GM12878 (cell line): ENCODE data around the gene MYRFL. TPM values are rescaled to one million over a fixed set of nuclear protein-coding genes. Genes with fewer than 3 reads are reported as not detected.

Experiments used
- ATAC-seq: fragments of 200-7000 bp; cut with Tn5 transposase; 3 replicates; pipeline ENCODE4 v1.9.1; 2020; ENCODE audit warnings: mild to moderate bottlenecking, moderate library complexity
- BruUV-seq: library from RNA; stranded (reverse); fragments of 400-500 nt; replicated peaks from 2 replicates; lab custom pipeline; 2021; lab: Mats Ljungman, UMichigan
- CTCF ChIA-PET: fragments of 300-600 bp; sonication (Branson Sonifier 250); formaldehyde crosslinking; extraction: SDS; loops from one replicate; lab custom pipeline; 2021; ENCODE audit warnings: inconsistent platforms; lab: Yijun Ruan, JAX
- POLR2A ChIA-PET: fragments of 350-600 bp; formaldehyde crosslinking; extraction: SDS; loops from one replicate; lab custom pipeline; 2021; ENCODE audit warnings: inconsistent platforms; lab: Charles Lee
- RAD21 ChIA-PET: fragments of 300-600 bp; sonication (Branson Sonifier 250); formaldehyde crosslinking; loops from one replicate; lab custom pipeline; 2023; ENCODE audit warnings: antibody characterized with exemption; ENCODE audit not compliant: unreplicated experiment; lab: Charles Lee
- SMC1A ChIA-PET: fragments of 300-600 bp; sonication (Branson Sonifier 250); formaldehyde crosslinking; loops from one replicate; lab custom pipeline; 2023; ENCODE audit not compliant: unreplicated experiment, uncharacterized antibody; lab: Charles Lee
- DNase-seq: peaks from one replicate; pipeline ENCODE4 v3.0.0-alpha.2; 2011; ENCODE audit warnings: low read depth, low spot score
- FAIRE-seq: peaks from 3 replicates; lab custom pipeline; 2011; peaks lifted over from hg19 to GRCh38; lab: Jason Lieb, UNC
- H2AFZ ChIP-seq: 2 replicates; pipeline ENCODE4 v1.6.0; 2011; ENCODE audit warnings: low read depth, low read length, control low read depth; ENCODE audit not compliant: control insufficient read depth
- H3K27ac ChIP-seq: 2 replicates; pipeline ENCODE4 v1.5.1; 2011; ENCODE audit warnings: control low read depth; ENCODE audit not compliant: control insufficient read depth, insufficient read depth
- H3K27me3 ChIP-seq, 2 experiments: replicated peaks in 1 of 2; 2 replicates each; pipeline versions ENCODE4 v1.6.0 to v1.6.1; 2011; ENCODE audit warnings: low read length in 1 of 2; ENCODE audit not compliant: control insufficient read depth in 2 of 2, insufficient read depth in 2 of 2
- H3K36me3 ChIP-seq, 2 experiments: 2 replicates each; pipeline ENCODE4 v1.5.1; 2011; ENCODE audit warnings: low read length in 1 of 2; ENCODE audit not compliant: control insufficient read depth in 2 of 2, insufficient read depth in 2 of 2
- H3K4me1 ChIP-seq: 2 replicates; pipeline ENCODE4 v1.6.1; 2011; ENCODE audit warnings: mild to moderate bottlenecking, low read length, moderate library complexity, mixed read lengths; ENCODE audit not compliant: control insufficient read depth, insufficient read depth
- H3K4me2 ChIP-seq: 2 replicates; pipeline ENCODE4 v1.6.0; 2011; ENCODE audit warnings: control low read depth; ENCODE audit not compliant: control insufficient read depth, insufficient read depth
- H3K4me3 ChIP-seq: fragments of 200-600 bp; sonication (generic); 2 replicates; pipeline ENCODE4 v1.5.1; 2016
- H3K79me2 ChIP-seq: 2 replicates; pipeline ENCODE4 v1.6.0; 2011; ENCODE audit warnings: low read length; ENCODE audit not compliant: control insufficient read depth, insufficient read depth
- H3K9ac ChIP-seq: 2 replicates; pipeline ENCODE4 v1.8.0; 2011; ENCODE audit warnings: low read length, control low read depth, mixed read lengths; ENCODE audit not compliant: control insufficient read depth, insufficient read depth
- H3K9me3 ChIP-seq: replicated peaks from 3 replicates; pipeline ENCODE4 v1.5.1; 2011; ENCODE audit warnings: mild to moderate bottlenecking, low read length; ENCODE audit not compliant: control insufficient read depth, insufficient read depth
- H4K20me1 ChIP-seq: 2 replicates; pipeline ENCODE4 v1.6.0; 2011; ENCODE audit not compliant: control insufficient read depth, insufficient read depth
- BRCA1 ChIP-seq: IDR thresholded peaks from 2 replicates; pipeline ENCODE4 v1.6.1; 2011; ENCODE audit warnings: low read depth, low read length, improper control_type of control experiment
- EED ChIP-seq: sonication (generic); IDR thresholded peaks from 2 replicates; pipeline ENCODE4 v1.6.1; 2016; ENCODE audit warnings: antibody characterized with exemption, low read depth
- EZH2 ChIP-seq: IDR thresholded peaks from 2 replicates; pipeline ENCODE4 v1.6.1; 2012; ENCODE audit warnings: low read depth, mild to moderate bottlenecking, control low read depth, inconsistent platforms, low read length, borderline replicate concordance; ENCODE audit not compliant: control insufficient read depth
- KAT2A ChIP-seq: conservative IDR thresholded peaks from 2 replicates; pipeline ENCODE4 v1.6.1; 2011; ENCODE audit warnings: low read depth, low read length; ENCODE audit not compliant: control insufficient read depth
- LARP7 ChIP-seq: fragments of 450-650 bp; IDR thresholded peaks from 2 replicates; pipeline ENCODE4 v1.6.1; 2017; ENCODE audit warnings: mild to moderate bottlenecking
- SIX5 ChIP-seq: IDR thresholded peaks from 2 replicates; pipeline ENCODE4 v1.6.1; 2011; ENCODE audit warnings: mild to moderate bottlenecking, low read depth, low read length, moderate library complexity; ENCODE audit not compliant: severe bottlenecking
- WRNIP1 ChIP-seq: IDR thresholded peaks from 2 replicates; pipeline ENCODE4 v1.6.1; 2011; ENCODE audit warnings: low read depth, low read length, improper control_type of control experiment, borderline replicate concordance
- WGBS: methylation state at CpG from one replicate; pipeline ENCODE4 v1.1.6; 2016; ENCODE audit warnings: low lambda C conversion rate; ENCODE audit not compliant: insufficient replicate concordance, insufficient coverage; ENCODE audit errors: missing lambda C conversion rate; 5-methylcytosine and 5-hydroxymethylcytosine counted together
- in situ Hi-C: fragments of 300-500 bp; cut with MboI; formaldehyde crosslinking; loops from 9 replicates; pipeline ENCODE4 v1.14.3; 2018; ENCODE audit warnings: mixed read lengths
- intact Hi-C: fragments of 100-400 bp; cut with micrococcal nuclease; formaldehyde crosslinking; loops from one replicate; pipeline ENCODE4 v1.14.2; 2022; ENCODE audit not compliant: unreplicated experiment
- polyA plus RNA-seq, 11 experiments: library from polyadenylated mRNA; depleted of rRNA in 4 of 11; unstranded in 6 of 11; stranded (reverse) in 5 of 11; fragments of >200 nt; fragmentation: Nextera tagmentation in 4 of 11; fragmentation: Illumina TruSeq in 1 of 11; extraction: Ambion mirVana in 4 of 11; extraction: Trizol in 1 of 11; gene quantifications; 1 replicate in 1 of 11; 2 replicates in 10 of 11; pipeline versions ENCODE4 v1.2.1 to v1.2.3, GENCODE V29; 2011 to 2016; ENCODE audit warnings: inconsistent platforms in 2 of 11, missing spikeins in 2 of 11, low read depth in 1 of 11
- total RNA-seq, 4 experiments: library from RNA; depleted of rRNA in 3 of 4; stranded (reverse); fragments of >200 nt in 3 of 4; fragmentation: Illumina TruSeq in 1 of 4; extraction: Trizol in 1 of 4; gene quantifications; 2 replicates each; pipeline versions ENCODE4 v1.2.1 to v1.2.3, GENCODE V29; 2013 to 2021
- TF ChIP-seq, protein P1 (sequence below): fragments of 450-650 bp; IDR thresholded peaks from 2 replicates; pipeline ENCODE4 v1.6.1; 2018; ENCODE audit warnings: borderline replicate concordance, mild to moderate bottlenecking; ENCODE audit not compliant: partially characterized antibody
- TF ChIP-seq, protein P2 (sequence below): fragments of 450-650 bp; IDR thresholded peaks from 2 replicates; pipeline ENCODE4 v1.6.1; 2016; ENCODE audit warnings: mild to moderate bottlenecking
- TF ChIP-seq, protein P3 (sequence below): fragments of 150-350 bp; IDR thresholded peaks from 2 replicates; pipeline ENCODE4 v1.6.1; 2014; ENCODE audit warnings: mild to moderate bottlenecking, low read depth, low read length
- TF ChIP-seq, protein P4 (sequence below): IDR thresholded peaks from 2 replicates; pipeline ENCODE4 v1.6.1; 2012; ENCODE audit warnings: low read length, inconsistent platforms

MYRFL gene
- total and polyA plus RNA-seq, 10 of the 15 experiments (the other 5 are each of a cell fraction or from before 2014, with no cell fraction given) = 0.24 to 1.8 (median 0.64) TPM

DNA sequence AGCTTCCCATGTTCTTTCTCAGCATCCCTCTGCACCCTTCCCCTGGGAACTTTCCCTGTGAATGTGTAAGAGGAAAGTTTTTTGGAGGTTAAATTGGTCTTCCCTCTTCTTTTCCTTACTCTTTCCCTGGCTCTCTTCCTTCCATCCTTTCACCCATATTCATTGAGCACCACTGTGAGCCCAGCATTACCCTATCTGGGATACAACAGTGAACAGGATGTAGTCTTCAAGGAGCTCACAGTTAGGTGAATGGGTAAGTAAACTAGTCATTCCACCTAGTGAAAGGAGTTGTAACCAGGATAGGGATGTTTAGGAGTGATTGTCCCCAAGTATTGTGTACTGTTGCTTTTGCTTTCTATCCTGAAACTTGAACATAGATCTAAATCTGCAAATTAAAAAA lies 123.8 kb downstream of the MYRFL start:
- no peaks in the 10 kb centered on the region for H4K20me1 ChIP-seq
- SMC1A ChIA-PET = no interaction called here
- H3K9ac ChIP-seq = no peak overlapping the region
- TF ChIP-seq, protein P1, sequence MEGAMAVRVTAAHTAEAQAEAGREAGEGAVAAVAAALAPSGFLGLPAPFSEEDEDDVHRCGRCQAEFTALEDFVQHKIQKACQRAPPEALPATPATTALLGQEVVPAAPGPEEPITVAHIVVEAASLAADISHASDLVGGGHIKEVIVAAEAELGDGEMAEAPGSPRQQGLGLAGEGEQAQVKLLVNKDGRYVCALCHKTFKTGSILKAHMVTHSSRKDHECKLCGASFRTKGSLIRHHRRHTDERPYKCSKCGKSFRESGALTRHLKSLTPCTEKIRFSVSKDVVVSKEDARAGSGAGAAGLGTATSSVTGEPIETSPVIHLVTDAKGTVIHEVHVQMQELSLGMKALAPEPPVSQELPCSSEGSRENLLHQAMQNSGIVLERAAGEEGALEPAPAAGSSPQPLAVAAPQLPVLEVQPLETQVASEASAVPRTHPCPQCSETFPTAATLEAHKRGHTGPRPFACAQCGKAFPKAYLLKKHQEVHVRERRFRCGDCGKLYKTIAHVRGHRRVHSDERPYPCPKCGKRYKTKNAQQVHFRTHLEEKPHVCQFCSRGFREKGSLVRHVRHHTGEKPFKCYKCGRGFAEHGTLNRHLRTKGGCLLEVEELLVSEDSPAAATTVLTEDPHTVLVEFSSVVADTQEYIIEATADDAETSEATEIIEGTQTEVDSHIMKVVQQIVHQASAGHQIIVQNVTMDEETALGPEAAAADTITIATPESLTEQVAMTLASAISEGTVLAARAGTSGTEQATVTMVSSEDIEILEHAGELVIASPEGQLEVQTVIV = no peak
- TF ChIP-seq KAT2A = no peak
- CTCF ChIA-PET = no interaction called here
- intact Hi-C loops (no loop called here), in situ Hi-C loops (no loop called here)
- H3K27ac ChIP-seq = no peak overlapping the region
- FAIRE-seq (no peak), DNase-seq (no peak), ATAC-seq (no peak)
- H3K9me3 ChIP-seq = no peaks in the 10 kb centered on the region
- H3K27me3 ChIP-seq = no peaks in the 10 kb centered on the region
- H3K36me3 ChIP-seq = no peaks in the 10 kb centered on the region
- BruUV-seq = no TSS peak
- H3K79me2 ChIP-seq = no peaks in the 10 kb centered on the region
- H3K4me1 ChIP-seq = no peaks in the 10 kb centered on the region
- H2AFZ ChIP-seq = no peak overlapping the region
- RAD21 ChIA-PET = no interaction called here
- no peak overlapping the region for H3K4me3 ChIP-seq
- H3K4me2 ChIP-seq = no peak overlapping the region
- POLR2A ChIA-PET = no interaction called here

DNA sequence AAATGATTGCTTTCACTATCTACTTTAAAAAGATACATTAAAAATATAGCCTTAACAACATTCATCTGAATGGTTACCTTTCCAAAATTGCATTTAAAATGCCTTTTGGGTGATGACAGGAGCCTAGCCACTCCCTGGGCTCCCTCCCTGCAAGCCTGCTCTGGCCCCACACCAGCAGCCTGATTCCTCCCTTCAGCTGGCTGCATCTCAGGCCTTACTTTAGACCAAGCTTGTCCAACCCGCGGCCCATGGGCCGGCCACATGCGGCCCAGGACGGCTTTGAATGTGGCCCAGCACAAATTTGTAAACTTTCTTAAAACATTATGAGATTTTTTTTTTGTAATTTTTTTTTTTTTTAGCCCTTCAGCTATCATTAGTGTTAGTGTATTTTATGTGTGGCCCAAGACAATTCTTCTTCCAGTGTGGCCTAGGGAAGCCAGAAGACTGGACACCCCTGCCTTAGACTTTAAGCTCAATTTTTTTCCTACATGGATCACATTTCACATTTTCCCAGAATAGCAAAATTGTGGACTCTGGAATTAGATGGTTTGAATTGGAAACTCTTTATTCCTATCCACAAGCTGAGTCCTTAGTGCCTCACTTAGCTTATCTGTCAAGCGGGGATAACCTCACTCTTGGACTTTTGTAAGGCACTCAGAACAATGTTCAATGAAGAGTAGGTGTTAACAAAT lies 124.4 kb downstream of the MYRFL start:
- H3K79me2 ChIP-seq = no peaks in the 10 kb centered on the region
- ChIA-PET CTCF (no interaction called here), RAD21 (no interaction called here), POLR2A (no interaction called here), SMC1A (no interaction called here)
- no peak overlapping the region for H3K27ac ChIP-seq
- no peaks in the 10 kb centered on the region for H3K36me3 ChIP-seq
- ATAC-seq (no peak), DNase-seq (no peak), FAIRE-seq (no peak)
- H3K4me3 ChIP-seq = no peak overlapping the region
- intact Hi-C loops = no loop called here
- H3K27me3 ChIP-seq = no peaks in the 10 kb centered on the region
- no TSS peak for BruUV-seq
- in situ Hi-C loops = no loop called here
- no peaks in the 10 kb centered on the region for H3K9me3 ChIP-seq
- H3K9ac ChIP-seq = no peak overlapping the region
- H3K4me2 ChIP-seq = no peak overlapping the region
- H4K20me1 ChIP-seq = no peaks in the 10 kb centered on the region
- H2AFZ ChIP-seq = no peak overlapping the region
- 86% methylated on average over 6 of the region's 6 CpGs for WGBS
- no peaks in the 10 kb centered on the region for H3K4me1 ChIP-seq
- TF ChIP-seq BRCA1 = no peak
- TF ChIP-seq, protein P2, sequence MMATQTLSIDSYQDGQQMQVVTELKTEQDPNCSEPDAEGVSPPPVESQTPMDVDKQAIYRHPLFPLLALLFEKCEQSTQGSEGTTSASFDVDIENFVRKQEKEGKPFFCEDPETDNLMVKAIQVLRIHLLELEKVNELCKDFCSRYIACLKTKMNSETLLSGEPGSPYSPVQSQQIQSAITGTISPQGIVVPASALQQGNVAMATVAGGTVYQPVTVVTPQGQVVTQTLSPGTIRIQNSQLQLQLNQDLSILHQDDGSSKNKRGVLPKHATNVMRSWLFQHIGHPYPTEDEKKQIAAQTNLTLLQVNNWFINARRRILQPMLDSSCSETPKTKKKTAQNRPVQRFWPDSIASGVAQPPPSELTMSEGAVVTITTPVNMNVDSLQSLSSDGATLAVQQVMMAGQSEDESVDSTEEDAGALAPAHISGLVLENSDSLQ = no peak
- TF ChIP-seq LARP7 = no peak
- no peak for TF ChIP-seq EED
- TF ChIP-seq EZH2 = no peak
- TF ChIP-seq, protein P3, sequence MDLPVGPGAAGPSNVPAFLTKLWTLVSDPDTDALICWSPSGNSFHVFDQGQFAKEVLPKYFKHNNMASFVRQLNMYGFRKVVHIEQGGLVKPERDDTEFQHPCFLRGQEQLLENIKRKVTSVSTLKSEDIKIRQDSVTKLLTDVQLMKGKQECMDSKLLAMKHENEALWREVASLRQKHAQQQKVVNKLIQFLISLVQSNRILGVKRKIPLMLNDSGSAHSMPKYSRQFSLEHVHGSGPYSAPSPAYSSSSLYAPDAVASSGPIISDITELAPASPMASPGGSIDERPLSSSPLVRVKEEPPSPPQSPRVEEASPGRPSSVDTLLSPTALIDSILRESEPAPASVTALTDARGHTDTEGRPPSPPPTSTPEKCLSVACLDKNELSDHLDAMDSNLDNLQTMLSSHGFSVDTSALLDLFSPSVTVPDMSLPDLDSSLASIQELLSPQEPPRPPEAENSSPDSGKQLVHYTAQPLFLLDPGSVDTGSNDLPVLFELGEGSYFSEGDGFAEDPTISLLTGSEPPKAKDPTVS = no peak
- TF ChIP-seq WRNIP1 = no peak
- no peak for TF ChIP-seq SIX5
- TF ChIP-seq, protein P4, sequence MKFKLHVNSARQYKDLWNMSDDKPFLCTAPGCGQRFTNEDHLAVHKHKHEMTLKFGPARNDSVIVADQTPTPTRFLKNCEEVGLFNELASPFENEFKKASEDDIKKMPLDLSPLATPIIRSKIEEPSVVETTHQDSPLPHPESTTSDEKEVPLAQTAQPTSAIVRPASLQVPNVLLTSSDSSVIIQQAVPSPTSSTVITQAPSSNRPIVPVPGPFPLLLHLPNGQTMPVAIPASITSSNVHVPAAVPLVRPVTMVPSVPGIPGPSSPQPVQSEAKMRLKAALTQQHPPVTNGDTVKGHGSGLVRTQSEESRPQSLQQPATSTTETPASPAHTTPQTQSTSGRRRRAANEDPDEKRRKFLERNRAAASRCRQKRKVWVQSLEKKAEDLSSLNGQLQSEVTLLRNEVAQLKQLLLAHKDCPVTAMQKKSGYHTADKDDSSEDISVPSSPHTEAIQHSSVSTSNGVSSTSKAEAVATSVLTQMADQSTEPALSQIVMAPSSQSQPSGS = no peak
